Ishikawa (cell line): ENCODE results near the gene CLASRP.

Experiments used
- CEBPB ChIP-seq: IDR thresholded peaks from 2 replicates; pipeline ENCODE4 v1.6.1; 2012
- TAF1 ChIP-seq: IDR thresholded peaks from 2 replicates; pipeline ENCODE4 v1.6.1; 2012; ENCODE audit warnings: low read depth, mild to moderate bottlenecking
- TEAD4 ChIP-seq: IDR thresholded peaks from 2 replicates; pipeline ENCODE4 v1.6.1; 2012

DNA sequence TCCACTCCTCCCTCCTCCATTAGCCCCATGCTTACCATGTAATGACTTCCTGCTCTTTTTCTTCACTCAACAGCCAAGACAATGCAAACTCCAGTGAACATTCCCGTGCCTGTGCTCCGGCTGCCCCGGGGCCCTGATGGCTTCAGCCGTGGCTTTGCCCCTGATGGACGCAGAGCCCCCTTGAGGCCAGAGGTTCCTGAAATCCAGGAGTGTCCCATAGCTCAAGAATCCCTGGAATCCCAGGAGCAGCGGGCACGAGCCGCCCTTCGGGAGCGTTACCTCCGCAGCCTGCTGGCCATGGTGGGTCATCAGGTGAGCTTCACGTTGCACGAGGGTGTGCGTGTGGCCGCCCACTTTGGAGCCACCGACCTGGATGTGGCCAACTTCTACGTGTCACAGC lies 51.2 kb downstream of the CLASRP start:
- no peak for TF ChIP-seq TAF1
- no peak for TF ChIP-seq CEBPB
- no peak for TF ChIP-seq TEAD4
